Non-pigmented ciliary epithelial cell (primary cell): ENCODE measurements around the gene ST8SIA1.

Source experiments
- DNase-seq: peaks from one replicate; pipeline ENCODE4 v3.0.0-alpha.2; 2010; ENCODE audit warnings: low read depth

ST8SIA1 gene

GRCh38 chr12:22329621-22330020 is 4.9 kb downstream of the ST8SIA1 start:
- DNase-seq = no peak

DNA sequence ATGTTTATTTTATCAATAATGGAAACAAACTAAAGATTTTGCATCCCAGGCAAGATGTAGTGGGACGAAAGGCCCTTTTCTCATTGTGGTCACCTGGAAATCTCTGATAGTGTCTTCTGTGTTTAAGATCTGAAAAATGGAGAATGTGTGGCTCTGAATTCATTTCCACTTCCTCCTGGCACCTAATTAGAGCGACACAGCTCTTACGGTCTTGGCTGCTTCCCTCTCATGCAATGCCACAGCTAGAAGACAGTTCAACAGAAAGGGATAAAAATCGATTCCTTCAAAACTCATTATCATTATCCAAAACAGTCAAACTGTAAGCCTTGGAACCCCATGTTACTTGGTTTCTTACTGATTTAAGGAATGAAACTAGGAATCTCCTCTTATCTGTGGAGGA is 9.3 kb downstream of the ST8SIA1 start:
- DNase-seq = no peak

DNA sequence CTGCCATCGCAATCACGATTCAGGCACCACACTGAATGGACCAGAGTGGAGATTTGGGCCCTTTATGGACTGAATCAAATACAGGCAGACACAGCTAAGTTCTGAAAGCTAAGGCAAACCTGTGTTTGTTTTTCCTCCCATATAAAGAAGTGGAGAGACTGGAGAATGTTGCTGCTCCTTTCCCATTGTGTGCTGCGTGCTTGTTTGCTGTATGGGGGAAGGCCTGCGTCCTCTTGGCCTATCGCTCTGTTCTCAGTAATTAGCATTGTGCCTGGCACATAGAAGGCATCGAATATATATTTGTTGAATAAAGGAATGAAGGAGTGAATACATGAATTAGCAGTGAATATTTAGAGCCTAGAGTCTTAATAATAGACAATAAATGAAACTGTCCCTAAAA is 12.4 kb downstream of the ST8SIA1 start:
- no peak for DNase-seq

DNA sequence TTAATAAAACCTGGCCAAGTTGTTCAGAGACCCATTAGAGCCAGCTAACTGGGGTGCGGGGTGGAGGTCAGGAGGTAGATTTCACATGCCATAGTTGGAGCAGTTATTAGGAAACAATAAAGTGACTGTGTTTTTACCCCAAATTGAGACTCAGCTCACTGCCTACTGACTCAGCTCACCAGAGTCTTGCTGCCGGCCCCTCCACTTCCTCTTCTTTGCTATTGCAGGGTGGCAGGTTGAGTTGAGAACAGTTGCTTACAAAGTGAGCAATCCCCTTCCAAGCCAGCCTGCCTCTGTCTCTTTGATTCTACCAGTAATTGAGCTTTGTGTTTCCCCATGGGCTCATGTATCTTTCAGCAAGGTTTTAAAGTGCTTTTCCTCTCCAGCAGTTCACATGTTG is 12.9 kb downstream of the ST8SIA1 start:
- no peak for DNase-seq

DNA sequence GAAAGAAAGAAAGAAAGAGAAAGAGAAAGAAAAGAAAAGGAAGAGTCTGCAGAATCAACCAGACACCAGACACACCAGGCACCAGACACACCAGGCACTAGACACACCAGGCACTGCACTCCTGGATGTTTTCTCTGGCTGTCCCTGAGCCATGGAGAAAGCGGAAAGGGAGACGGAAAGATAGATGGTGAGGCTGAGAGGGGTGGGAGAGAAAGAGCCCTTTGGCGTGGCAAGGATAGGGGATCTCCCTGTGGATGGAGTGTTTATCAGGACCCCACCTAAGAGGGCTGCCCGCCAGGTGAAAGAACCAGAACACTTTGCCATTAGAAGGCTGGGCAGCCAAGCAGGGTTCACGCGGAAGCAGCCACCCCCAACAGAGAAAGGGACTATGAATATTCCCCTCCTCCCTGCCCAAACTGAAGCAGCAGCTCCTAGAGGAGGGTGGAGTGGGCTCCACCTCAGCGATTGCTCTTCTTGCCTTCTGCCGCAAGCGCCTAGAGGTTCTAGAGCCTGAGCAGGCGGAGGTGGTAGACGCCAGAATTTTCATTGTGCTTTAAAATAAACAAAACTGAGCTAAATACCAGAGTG is 13.4 kb downstream of the ST8SIA1 start:
- no peak for DNase-seq

- DNase-seq = no peak
Measured at GRCh38 chr12:22318108-22318737, 16.3 kb downstream of the ST8SIA1 start.

- no peak for DNase-seq
Measured at GRCh38 chr12:22313963-22314330, 20.6 kb downstream of the ST8SIA1 start.

DNA sequence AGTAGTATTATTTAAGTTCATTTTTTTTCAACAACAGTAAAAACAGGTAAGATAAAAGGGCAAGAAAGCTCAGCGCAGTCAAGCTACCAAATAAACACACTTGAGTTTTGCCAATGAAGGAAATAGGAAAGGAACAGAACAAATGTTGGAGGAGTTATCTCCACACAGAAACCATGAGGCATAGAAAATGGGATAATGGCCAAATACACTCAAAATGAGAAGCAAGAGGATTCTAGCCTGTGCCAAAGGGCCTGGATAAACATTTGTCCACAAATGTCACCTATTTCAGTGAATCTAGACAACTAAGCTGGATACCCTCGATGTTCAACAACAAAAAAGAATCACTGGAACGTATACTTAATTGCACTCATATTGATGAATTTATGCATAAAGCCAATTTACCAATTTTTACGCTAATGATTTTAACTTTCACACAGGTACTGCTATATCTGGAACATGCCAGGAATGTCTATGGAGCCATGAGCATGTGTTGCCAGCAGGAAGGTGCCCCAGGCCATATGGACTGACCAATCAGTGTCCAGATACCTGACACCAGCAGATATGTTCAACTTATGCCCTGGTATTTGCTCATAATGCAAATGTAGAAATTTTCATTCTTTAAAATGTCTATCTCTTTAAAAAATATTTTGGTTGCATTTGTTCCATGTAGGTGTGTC is 21.1 kb downstream of the ST8SIA1 start:
- no peak for DNase-seq

GRCh38 chr12:22312336-22312735 is 22.2 kb downstream of the ST8SIA1 start:
- no peak for DNase-seq

- no peak for DNase-seq
Measured at GRCh38 chr12:22310709-22311108, 23.8 kb downstream of the ST8SIA1 start.

DNA sequence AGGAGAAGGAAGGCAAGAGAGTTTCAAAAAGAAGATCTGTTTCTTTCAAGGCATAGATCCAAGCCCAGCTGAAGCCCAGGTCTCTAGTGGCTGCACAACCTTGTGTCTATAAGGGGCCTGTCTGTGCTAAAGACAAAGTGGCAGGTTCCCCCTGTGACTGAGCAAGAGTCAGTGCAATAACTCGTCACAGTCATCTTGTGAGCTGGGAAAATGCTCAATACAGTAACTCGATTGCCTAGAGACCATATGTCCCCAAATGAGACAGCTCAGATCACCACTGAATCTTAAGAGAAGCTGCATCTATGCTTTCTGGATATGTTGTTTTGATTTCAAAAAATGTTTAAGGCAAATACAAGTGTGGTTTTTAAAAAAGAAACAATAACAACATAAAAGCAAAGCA is 24.2 kb downstream of the ST8SIA1 start:
- no peak for DNase-seq

DNA sequence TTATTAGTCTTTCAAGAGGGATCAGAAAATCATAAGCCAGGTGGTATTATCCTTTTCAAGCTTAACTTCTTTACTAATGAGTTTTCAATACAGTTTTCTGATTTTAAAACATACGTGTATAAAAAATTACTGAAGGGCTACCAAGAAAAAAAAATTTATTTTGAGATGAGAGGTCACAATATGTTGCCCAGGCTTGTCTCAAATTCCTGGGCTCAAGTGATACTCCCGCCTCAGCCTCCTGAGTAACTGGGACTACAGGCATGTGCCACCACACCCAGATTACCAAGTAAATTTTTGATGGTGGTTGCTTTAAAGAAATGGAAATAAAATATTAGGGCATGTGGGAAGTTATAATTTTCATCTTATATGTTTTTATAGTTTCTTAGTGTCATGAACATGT is 26.7 kb downstream of the ST8SIA1 start:
- DNase-seq = no peak

DNA sequence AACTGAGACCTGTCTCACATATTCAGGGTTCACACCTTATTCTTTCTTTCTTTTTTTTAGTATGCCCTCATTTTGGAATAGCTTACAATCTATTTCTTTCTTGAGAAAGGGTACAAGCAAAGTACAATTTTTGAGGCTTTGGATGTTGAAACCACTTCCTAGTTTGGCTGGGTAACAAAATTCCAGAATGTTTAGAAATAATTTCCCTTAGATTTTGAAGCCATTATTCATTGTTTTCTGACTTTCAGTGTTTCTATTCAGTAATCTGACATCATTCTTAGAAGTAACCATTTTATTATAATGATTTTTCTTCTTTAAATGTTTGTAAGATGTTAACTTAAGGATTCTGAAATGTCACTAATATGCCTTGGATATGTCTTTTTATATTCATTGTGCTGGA is 28.2 kb downstream of the ST8SIA1 start:
- DNase-seq = no peak

- no peak for DNase-seq
Measured at GRCh38 chr12:22304341-22304740, 30.2 kb downstream of the ST8SIA1 start.

DNA sequence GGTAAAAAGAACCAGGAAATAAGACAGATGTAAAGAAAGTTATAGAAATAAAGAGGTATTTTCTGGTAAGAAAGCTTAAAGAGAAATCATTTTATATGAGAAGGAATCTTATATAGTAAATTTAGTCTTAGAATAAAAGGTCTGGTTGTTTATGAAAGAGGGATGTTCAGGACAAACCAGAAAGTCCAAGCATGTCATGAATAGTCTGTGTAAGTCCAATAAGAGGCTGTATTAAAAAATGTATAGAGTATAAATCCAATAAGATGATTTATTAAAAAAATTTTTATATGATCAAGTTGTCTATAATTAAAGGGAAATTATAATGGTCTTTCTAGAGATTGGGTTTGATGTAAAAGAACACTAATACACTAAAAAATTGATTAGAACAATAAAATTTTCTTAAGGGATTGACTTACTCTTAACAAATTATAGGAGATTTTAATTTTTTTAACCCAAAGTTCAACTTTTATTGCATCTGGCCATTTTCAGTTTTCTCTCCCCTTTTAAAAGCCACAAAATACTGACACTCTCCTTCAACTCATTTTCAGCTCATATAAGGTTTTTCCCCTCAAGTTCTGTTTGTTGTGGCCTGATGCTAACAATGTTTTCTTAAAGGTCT is 35.1 kb downstream of the ST8SIA1 start:
- DNase-seq = no peak

- DNase-seq = no peak
Measured at GRCh38 chr12:22289250-22289649, 45.3 kb downstream of the ST8SIA1 start.

- no peak for DNase-seq
Measured at GRCh38 chr12:22287776-22288621, 46.5 kb downstream of the ST8SIA1 start.

DNA sequence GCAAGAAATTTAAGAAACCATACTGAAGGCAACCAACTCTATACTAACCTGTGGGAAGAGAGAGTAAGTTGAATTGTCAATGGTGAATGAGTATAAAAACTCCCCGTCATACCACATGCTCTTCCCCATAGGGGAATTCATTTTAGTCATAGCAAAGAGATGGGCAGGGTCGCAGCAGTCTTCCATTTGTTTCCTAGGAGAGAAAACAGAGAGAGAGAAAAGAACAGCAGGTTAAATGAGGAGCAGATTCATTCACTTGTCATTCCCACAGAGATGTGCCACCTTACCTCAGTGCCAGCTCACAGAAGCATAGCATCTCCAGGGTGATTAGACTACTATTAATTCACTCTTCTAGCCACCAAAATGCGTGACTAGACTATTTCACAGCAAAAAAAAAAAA is 47.4 kb downstream of the ST8SIA1 start:
- DNase-seq = no peak

- peak; percentile 96 for DNase-seq
Measured at GRCh38 chr12:22286569-22286968, 47.9 kb downstream of the ST8SIA1 start.

DNA sequence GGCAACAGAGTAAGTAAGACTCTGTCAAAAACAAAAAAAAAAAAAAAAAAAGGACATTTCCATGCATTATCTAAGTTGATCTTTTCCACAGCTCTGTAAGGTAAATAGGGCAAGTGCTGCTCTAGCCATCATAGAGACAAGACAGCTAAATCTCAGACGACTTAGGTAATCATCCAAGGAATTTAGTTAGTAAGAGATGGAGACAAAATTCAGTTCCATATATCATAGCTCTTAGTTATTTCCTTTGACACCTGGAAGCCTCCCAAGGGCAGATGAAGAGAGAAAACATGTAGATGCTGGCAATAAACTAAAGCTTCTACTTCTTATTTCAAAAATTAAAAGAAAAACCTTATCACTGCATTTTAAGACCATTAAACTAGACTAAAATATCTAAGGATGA is 48.7 kb downstream of the ST8SIA1 start:
- DNase-seq = no peak

DNA sequence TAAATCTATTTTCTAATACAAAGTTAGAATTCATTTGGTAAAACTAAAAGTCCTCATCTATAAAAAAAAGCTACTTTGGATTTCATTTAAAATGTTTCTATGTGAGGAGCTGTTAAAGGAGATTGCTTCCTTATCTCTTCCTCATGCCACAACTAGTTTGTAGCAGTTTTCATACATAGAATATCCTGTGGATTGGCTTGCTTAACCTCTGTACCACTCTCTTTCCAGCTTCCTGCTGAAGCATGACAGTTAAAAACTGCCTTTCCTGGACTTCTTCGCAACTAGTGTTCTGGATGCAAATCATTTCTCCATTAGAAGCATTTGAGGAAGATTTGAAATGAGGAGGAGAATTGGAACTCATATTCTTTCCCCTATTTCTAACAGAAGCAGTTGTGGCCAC is 49.6 kb downstream of the ST8SIA1 start:
- no peak for DNase-seq

GRCh38 chr12:22283508-22283907 is 51.0 kb downstream of the ST8SIA1 start:
- no peak for DNase-seq
